ENCODE data around the gene HUNK.
"Not testable (repeated sequence)": the region's sequence is repeated elsewhere in the genome, so short reads cannot be mapped to it uniquely, and the experiment has no call there.

The HUNK gene

GRCh38 chr21:31870472-31871193 lies 2.2 kb upstream of the HUNK start:
- DNase-seq (ENCODE audit: low read depth, low spot score): no peak

- not testable (repeated sequence) for DNase-seq (ENCODE audit: low read depth, low spot score)
Measured at GRCh38 chr21:31871371-31871770, 1.4 kb upstream of the HUNK start.

GRCh38 chr21:31872072-31872451 lies 758 bp upstream of the HUNK start:
- DNase-seq (ENCODE audit: low read depth, low spot score): no peak

- no peak for DNase-seq (ENCODE audit: low read depth, low spot score)
Measured at GRCh38 chr21:31873275-31873695, 465 bp downstream of the HUNK start.

- DNase-seq (ENCODE audit: low read depth, low spot score): no peak
Measured at GRCh38 chr21:31873696-31874599, 1.1 kb downstream of the HUNK start.

- DNase-seq (ENCODE audit: low read depth, low spot score): no peak
Measured at GRCh38 chr21:31874812-31875212, 2.0 kb downstream of the HUNK start.

GRCh38 chr21:31875496-31876015 lies 2.7 kb downstream of the HUNK start:
- DNase-seq (ENCODE audit: low read depth, low spot score): no peak

- DNase-seq (ENCODE audit: low read depth, low spot score): no peak
Measured at GRCh38 chr21:31877463-31877957, 4.7 kb downstream of the HUNK start.

- no peak for DNase-seq (ENCODE audit: low read depth, low spot score)
Measured at GRCh38 chr21:31878831-31879230, 6.0 kb downstream of the HUNK start.

- DNase-seq (ENCODE audit: low read depth, low spot score): no peak
Measured at GRCh38 chr21:31879241-31879650, 6.4 kb downstream of the HUNK start.

- DNase-seq (ENCODE audit: low read depth, low spot score): no peak
Measured at GRCh38 chr21:31879911-31880310, 7.1 kb downstream of the HUNK start.

- no peak for DNase-seq (ENCODE audit: low read depth, low spot score)
Measured at GRCh38 chr21:31880816-31881215, 8.0 kb downstream of the HUNK start.

- no peak for DNase-seq (ENCODE audit: low read depth, low spot score)
Measured at GRCh38 chr21:31882711-31883110, 9.9 kb downstream of the HUNK start.

GRCh38 chr21:31885146-31885545 lies 12.3 kb downstream of the HUNK start:
- DNase-seq (ENCODE audit: low read depth, low spot score): no peak

- no peak for DNase-seq (ENCODE audit: low read depth, low spot score)
Measured at GRCh38 chr21:31886915-31887314, 14.1 kb downstream of the HUNK start.

- no peak for DNase-seq (ENCODE audit: low read depth, low spot score)
Measured at GRCh38 chr21:31887391-31887841, 14.6 kb downstream of the HUNK start.

GRCh38 chr21:31888936-31889371 lies 16.1 kb downstream of the HUNK start:
- no peak for DNase-seq (ENCODE audit: low read depth, low spot score)

- no peak for DNase-seq (ENCODE audit: low read depth, low spot score)
Measured at GRCh38 chr21:31889460-31889859, 16.6 kb downstream of the HUNK start.

- no peak for DNase-seq (ENCODE audit: low read depth, low spot score)
Measured at GRCh38 chr21:31892686-31893085, 19.9 kb downstream of the HUNK start.

GRCh38 chr21:31893851-31894415 lies 21.1 kb downstream of the HUNK start:
- DNase-seq (ENCODE audit: low read depth, low spot score): no peak

GRCh38 chr21:31894457-31894856 lies 21.6 kb downstream of the HUNK start:
- no peak for DNase-seq (ENCODE audit: low read depth, low spot score)
